Superior temporal gyrus (tissue), 1 donor: Measurements from ENCODE around the gene CAMKMT.
"Not testable (repeated sequence)": the region's sequence is repeated elsewhere in the genome, so short reads cannot be mapped to it uniquely, and the experiment has no call there.

ENCODE experiments used
- DNase-seq: peaks from one replicate; pipeline ENCODE4 v3.0.0-alpha.2; 2016; ENCODE audit errors: extremely low spot score

Gene CAMKMT

DNA sequence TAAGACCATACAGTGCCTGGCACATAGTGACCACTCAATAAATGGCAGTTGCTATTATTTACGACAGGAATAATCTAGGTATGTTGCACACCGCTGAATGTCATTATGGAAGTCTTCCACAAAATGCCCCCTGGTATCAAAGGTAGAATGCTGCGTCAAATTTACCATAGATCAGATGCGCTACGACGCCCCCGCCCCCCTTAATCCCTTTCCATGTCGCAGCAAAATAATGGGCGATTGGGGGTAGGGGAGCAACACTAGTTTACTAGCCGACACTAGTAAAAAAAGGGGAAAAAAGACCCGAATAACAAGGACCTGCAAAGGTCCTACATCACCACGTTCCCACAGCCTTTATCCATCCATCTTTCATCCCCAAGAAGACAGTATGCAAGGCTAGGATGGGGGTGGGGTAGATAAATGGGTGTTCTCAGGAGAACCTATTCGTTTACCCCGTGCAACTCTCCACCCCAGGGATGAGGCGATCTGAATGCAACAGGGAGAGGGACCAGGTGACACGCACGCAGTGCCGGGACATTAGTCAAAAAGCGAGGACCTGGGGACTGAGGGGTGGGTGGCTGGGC is 908 bp upstream of the CAMKMT start:
- DNase-seq, result peak; percentile 51

DNA sequence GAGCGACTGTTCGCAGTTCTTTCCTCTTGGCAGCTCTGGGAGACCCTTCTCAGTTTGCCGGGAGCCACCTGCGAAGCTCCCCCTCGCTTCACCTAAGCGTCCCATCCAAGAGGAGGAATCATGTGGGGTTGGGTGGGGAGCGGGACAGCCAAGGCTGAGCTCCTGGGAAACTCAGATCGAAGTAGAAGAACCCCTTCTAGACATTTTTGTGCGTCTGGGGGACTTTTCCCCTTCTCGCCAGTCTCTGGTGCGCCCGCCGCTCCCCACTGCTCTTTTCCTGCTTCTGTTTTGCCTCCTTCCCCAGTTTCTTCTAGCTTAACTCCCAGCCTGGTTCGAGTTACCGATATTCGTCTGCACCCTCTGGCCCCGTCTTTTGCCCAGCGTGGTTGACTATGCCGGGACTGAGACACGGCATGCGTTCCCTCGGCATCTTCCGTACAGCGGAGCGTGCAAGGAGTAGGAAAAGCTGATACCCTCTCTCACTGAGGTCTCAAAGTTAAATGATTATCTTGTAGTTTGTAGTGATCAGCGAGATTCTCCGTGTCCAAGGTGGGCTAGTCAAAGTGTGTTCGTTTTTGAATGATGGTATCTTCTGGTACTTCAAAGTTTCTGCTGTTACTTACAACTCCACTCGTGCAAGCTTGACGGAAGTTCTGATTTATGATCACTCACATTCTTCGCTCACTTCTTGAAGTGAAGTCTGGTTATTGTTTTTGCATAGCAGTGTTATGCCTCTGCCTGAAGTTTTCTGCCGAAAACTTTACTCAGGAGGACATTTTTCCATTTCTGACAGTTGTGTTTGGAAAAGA is 664 bp downstream of the CAMKMT start:
- DNase-seq, result peak; percentile 56

DNA sequence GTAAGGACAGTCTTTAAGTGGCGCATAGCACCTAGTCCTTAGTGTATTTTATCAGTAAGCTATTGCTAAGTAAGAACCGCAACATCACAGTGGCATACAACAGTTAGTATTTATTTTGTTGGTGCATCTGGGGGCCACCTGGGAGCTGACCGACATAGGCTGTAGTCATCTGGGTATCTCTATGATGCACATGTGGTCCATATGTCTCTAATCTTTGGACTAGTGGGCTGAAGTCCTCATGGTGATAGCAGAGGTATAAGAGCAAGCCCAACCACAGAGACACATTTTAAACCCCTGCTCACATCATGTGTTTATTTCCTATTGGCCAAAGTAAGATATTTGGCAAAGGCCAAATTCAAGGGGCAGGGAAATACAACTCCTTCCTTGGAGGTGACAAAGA is 2.9 kb downstream of the CAMKMT start:
- DNase-seq, result no peak

DNA sequence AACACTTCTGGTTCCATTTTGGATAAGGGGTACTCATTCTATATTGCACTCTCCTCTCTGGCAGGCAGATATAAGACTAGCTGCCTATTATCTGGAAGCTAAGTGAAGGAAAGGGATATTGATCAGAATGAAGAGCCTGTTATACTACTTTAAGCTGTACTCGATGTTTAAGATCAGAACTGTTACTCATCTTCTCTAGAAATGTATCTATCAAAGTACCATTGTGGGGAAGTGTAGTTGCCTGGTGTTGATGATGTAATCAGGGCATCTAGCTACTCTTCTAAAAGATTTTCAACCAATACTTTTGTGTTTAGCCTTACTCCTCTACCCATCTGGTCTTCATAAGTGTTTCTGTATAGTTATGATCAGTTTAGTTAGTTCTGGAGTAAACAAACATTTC is 5.8 kb downstream of the CAMKMT start:
- DNase-seq, result no peak

DNA sequence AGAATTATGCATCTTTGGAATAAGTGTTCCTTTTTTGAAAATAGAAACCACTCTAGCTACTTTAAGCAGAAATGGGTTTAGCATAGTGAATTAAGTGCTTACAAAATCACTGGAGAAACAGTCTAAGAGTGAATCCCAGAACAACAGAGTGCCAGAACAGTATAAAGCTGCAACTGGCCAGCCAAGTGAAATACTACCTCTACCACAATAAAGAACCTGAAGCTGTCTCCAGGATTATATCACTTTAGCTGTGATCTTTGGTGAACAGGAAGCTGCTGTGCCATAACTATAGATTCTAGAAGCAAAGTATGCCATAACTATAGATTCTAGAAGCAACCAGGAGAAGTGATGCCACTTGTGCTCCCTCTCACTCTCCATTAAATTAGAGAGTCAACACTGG is 7.6 kb downstream of the CAMKMT start:
- DNase-seq, result no peak

DNA sequence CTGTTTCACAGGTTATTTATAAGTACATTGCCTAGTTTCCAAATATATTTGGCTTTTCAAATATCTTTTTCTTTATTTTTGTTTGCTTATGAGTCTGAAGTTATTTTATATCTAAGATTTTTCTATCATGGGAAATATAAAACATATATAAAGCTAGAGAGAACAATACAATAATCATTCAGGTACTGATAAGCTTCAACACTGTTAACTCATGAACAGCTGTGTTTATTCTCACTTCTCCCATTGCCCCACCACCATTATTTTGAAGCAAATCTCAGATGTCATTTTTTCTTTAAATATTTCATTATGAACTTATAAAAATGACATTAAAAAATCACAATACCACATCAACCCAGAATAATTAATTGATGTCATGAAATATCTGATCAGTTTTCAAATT is 9.7 kb downstream of the CAMKMT start:
- no peak for DNase-seq

DNA sequence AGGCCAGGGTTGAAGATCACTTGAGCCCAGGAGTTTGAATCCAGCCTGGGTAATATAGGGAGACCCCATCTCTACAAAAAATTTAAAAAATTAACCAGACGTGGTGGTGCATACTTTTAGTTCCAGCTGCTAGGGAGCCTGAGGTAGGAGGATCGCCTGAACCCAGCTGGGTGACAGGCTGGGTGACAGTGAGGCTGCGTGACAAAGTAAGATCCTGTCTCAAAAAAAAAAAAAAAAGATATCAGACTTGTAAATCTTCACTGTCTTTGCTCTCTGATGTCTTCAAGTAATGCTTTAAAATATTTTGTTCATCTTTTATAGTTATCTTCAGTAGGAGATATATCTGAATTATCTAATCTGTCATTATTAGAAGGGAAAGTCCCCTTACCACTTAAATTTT is 10.5 kb downstream of the CAMKMT start:
- DNase-seq, result no peak

DNA sequence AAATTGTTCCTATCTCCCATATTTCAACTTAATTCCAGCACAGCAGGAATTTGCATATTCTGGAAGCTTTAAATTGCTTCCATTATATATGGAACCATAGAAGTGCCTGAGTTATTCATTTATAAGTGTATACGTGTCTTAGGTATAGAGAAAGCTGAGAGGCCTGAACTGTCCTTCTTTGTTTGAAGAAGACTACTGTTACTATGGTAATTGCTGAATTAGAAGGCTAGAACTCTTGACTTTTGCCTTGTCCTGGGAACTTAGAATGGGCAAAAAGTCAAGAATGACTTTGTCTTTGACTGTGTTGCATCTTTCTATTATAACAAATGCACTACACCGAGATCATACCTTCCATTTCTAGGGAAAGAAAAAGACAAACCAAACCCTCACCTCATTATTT is 15.7 kb downstream of the CAMKMT start:
- DNase-seq, result no peak

DNA sequence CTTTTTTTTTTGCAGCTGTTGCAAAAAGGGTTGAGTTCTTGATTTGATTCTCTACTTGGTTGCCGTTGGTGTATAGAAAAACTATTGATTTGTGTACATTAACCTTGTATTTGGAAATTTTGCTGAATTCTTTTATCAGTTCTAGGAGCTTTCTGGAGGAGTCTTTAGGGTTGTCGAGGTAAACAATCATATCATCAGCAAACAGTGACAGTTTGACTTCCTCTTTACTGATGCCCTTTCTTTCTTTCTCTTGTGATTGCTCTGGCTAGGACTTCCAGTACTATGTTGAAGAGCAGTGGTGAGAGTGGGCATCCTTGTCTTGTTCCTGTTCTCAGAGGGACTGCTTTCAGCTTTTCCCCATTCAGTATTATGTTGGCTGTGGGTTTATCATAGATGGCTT is 23.5 kb downstream of the CAMKMT start:
- DNase-seq, result not testable (repeated sequence)

DNA sequence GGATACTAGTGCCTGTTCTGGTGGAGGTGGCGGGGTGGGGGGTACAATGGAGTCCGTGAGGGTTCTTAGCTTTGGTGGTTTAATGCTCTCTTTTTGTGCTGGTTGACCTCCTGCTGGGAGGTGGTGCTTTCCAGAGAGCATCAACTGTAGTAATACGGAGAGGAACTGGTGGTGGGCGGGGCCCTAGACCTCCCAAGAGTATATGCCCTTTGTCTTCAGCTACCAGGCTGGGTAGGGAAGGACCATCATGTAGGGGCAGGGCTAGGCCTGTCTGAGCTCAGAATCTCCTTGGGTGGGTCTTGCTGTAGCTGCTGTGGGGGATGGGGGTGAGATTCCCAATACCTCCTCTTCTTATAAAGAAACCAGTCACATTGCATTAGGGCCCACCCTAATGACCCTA is 27.1 kb downstream of the CAMKMT start:
- DNase-seq, result no peak

DNA sequence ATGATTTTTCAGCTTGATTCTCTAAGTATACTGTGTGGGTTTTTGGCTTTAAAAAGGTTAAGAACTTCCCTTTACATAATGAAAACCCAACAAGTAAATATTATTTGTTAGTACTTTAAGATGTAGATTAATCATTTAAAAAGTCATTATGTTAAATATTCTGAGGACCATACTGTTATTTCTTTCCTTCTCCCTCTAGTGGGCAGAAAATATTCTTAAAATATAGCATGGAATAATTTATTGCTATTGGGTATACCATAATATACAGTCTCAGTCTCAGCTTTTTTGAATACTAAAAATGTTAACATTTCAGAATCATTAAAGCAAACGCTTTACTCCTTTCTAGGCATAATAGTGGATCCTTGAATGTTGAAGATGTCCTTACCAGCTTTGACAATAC is 28.1 kb downstream of the CAMKMT start:
- DNase-seq, result no peak

DNA sequence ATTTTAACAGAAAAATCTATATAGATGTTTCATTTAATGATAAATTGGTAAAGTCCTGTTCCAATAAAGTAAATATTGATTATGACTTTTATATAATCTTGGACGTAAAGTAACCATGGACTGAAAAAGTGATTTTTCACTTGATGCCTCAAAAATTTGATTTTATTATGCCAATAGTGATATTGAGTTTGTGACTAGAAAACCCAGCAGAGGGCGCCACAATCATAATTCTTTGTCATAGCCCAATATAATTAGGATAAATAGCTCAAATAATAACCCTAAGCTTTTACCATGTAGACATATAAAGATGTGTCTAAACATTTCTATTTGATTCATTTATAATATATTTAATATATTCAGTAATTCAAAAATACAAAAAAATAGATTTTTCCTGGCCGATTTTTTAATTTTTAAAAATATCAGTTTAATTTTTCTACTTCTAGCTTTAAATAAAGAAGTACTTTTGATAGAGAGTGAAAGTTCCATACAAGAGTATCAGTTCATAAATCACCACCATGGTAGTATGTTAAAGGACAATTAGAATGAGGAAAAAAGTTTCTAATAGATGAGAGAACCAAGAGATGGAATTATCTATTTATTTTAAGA is 30.7 kb downstream of the CAMKMT start:
- DNase-seq, result peak; percentile 78

DNA sequence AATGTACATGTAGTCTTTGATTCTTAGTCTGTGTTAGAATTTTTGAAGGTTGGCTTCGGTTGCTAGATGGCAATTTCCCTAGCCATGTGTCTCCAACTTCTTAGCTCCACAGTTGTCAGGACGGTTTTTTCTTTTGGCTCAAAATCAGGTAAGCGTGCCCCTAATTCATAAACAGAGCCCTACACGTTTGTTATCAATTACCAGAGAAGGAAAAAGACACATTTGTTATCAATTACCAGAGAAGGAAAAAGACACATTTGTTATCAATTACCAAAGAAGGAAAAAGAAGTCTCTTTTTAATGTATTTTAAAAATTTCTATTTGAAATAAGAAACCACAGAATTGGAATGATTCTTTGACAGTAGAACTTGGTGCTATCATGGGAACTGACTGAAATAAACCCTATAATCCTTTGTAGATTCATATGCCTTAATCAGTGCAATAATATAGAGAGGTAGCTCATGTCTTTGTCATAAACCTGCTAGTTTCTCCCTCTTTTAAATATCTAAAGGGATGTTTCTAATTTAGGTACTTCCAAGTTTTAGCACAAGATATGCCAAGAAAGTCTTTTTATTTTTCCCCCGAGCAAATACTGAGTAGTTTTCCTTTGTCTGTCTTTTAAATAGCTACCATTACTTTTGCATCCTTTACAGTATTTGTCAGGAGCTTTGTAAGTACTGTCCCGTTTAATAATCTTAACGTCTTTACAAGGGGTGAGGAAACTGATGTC is 35.9 kb downstream of the CAMKMT start:
- no peak for DNase-seq

DNA sequence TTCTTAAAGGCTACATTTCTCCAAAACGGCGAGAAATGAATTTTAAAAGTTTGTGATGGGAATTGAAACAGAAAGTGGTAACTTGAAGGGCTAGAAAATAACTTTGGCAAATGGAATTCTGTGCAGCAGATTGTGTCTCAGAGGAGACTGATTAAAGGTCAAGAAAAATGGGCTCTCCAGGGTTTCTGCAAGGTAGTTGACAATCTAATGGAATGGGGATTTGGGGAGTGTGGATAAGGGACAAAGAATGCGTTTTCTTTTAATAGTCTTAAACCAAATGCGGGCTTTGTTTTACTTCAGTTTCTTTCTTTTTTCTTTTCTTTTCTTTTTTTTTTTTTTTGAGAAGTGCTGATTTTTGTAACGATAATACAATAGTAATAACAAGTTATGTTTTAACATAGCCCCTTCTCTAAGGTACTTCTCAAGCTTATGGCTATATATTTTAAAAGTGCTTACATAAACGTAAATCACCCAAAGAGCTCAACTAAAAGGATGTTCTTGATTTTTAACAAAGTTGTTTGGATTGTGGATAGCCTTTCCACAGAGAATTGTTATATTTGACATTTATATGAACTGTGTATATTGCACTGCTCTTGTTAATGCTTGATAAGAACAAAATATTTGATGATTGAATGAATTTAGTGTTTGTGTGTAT is 36.6 kb downstream of the CAMKMT start:
- DNase-seq, result no peak

DNA sequence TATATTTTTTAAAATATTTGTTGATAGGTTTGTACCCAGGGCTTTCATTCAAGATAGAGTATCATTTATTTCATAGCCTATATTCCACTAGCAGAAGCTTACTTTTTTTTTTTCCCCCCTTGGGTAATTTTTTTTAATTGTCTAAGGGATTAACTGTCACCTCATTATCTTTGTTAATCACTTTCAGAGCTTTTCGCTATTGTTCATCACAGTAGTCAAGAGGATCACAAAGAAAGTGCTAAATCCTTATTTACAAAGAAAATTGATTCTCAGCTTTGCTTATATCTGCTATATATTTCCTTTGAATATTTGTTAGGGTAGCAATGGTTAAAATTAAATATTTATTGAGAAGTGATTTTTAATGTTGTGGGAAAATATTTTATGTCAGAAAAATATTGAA is 59.0 kb downstream of the CAMKMT start:
- no peak for DNase-seq

DNA sequence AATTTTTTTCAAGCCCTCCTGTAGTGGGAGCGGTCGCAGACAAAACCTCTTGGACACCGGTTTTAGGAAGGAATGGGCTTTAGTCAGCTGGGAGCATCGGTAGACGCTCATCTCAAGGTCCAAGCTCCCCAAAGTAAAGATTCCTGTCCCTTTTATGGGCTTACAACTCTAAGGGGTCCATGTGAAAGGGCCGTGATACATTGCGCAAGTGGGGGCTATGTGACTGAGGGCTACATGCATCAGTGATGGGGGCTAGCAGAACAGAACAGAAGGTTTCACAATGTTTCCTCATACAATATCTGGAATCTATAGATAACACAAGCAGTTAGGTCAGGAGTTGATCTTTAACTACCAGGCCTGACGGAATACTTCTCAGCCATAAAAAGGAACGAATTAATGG is 62.5 kb downstream of the CAMKMT start:
- no peak for DNase-seq

DNA sequence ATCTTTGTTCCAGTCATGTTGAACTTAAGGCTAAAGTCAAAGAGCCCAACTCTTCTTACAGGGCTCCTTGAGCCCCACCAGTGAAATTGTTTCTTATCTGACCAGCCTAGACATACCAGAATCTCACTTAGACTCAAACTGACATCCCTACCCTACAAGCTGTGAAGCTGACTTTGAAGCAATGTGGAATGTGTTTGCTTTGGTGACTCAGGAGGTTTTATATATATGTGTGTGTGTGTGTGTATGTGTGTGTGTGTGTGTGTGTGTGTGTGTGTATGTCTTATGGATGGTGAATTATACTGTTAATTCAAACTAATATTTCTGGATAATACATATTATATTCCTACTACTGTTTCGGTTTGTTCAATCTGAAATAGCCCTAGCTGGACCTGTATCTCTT is 67.3 kb downstream of the CAMKMT start:
- DNase-seq, result no peak

DNA sequence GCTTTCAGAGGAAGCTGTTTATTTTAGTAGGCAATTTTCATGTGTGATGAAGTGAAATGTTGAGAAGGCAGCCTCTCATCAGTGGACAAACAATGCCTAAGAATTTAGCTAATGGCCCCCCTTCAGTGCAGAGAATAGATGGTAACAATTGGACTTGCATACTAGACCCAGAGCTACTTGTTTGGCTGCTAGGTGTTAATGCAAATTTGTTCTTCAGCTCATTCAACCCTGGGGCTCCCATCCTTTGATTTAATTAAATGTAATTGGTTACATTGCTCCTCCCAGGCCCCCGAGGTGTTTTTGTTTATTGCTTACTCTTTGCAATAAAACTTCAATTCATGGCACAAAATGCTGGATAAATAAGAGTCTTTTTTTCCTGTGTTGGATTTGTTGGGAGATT is 68.6 kb downstream of the CAMKMT start:
- no peak for DNase-seq

DNA sequence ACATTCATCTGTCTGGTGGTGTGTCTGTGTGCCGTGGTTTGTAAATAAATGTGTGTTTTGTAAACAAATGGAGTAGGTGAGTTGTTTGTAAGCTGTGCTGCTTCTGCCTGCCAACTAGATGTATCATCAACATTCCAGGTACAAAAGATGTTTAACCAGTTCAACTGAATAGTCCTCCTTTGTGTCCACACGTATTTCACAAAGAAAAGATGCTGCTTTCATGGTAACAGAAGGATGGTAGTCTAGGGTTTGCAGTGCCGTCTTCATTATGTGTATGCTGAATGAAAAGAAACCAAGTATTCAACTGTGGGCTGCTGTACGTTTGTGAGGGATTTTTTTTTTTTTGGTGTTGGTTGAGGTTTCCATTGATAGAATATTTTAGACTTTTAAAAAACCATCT is 72.1 kb downstream of the CAMKMT start:
- DNase-seq, result no peak

DNA sequence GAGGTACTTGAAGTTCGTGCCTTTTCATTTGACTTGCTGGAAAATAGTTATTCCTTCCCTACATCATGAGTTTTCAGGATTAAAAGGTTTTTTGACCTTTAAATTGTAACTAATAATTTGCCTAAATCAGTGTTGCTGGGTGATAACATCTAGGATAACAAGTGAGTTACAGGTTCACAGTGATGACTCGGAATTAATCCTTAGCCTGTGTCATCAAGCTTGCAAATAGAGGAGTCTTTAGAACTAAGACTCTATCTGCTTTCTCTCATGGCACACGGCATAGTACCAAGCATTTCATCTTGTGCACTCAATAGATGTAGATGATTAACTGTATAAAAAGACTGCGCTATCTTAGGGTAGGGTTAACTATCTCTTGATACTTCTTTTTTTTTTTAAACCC is 79.5 kb downstream of the CAMKMT start:
- no peak for DNase-seq

DNA sequence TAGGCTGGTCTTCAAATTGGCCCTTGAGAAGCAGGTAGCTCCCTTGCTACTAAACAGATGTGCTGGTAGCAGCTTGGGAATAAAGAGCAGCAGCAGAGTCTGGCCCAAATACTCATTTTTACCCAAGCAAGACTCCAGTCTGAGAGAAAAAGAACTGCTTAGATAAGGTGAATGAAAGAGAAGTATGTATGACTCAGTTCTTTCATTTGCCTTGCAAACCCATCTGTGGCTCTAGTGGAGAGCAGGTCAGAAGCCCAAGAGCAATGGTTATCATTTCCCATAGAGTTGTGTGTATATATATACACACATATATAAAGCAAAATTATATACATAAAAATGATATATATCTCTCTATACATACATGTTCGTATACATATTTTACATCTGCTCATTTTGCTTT is 80.3 kb downstream of the CAMKMT start:
- no peak for DNase-seq

DNA sequence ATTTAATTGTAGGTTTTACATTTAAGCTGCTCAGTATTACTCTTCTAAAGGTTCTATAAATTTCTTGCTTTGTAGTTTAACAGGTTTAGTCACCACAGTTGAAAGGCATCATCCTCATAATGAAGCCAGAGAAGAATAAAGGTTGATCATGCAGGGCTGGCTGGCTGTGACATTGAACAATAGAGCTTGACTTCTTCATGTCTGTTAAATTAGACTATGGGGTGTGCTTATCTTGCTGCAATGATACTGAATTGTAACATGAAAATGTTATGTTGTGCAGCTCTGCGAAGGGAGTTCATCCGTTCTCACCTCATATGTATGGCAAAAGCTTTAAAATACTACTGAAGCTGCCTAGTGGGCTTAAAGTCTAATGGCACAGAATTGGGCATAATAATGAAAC is 81.8 kb downstream of the CAMKMT start:
- DNase-seq, result no peak
